K562 (cell line): ENCODE measurements around the gene KCNN4. TPM values are rescaled to one million over a fixed set of nuclear protein-coding genes. Genes with fewer than 3 reads are reported as not detected.

Source experiments
- E2F4 ChIP-seq: sonication (generic); formaldehyde crosslinking; IDR thresholded peaks from 2 replicates; pipeline ENCODE4 v1.8.0; 2022; ENCODE audit warnings: mild to moderate bottlenecking, low read depth, missing genetic modification reagents
- ELF2 ChIP-seq: fragments of 250-450 bp; sonication (Bioruptor Pico); IDR thresholded peaks from 2 replicates; pipeline ENCODE4 v1.5.0; 2021; ENCODE audit warnings: mild to moderate bottlenecking
- KDM2B ChIP-seq: fragments of 250-450 bp; sonication (Bioruptor Pico); IDR thresholded peaks from 2 replicates; pipeline ENCODE4 v1.8.0; 2021; ENCODE audit warnings: mild to moderate bottlenecking, moderate library complexity
- KLF1 ChIP-seq: fragments of 450-650 bp; IDR thresholded peaks from 2 replicates; pipeline ENCODE4 v1.6.1; 2016; ENCODE audit warnings: missing genetic modification characterization, missing compliant biosample characterization
- LCOR ChIP-seq: sonication (generic); formaldehyde crosslinking; IDR thresholded peaks from 2 replicates; pipeline ENCODE4 v1.8.0; 2022; ENCODE audit warnings: mild to moderate bottlenecking, missing genetic modification reagents
- PHB2 ChIP-seq: fragments of 450-650 bp; IDR thresholded peaks from 2 replicates; pipeline ENCODE4 v1.6.1; 2017; ENCODE audit warnings: low read depth
- SRF ChIP-seq, 2 experiments: fragments of 250-450, 450-650 bp in 1 of 2; sonication (Bioruptor Pico) in 1 of 2; sonication (generic) in 1 of 2; formaldehyde crosslinking; IDR thresholded peaks; 2 replicates each; pipeline versions ENCODE4 v1.5.0 to v1.5.1; 2020 to 2022; ENCODE audit warnings: mild to moderate bottlenecking in 1 of 2, missing genetic modification reagents in 1 of 2
- SRSF9 ChIP-seq: fragments of 200-400 bp; formaldehyde crosslinking; IDR thresholded peaks from 2 replicates; pipeline ENCODE4 v1.6.1; 2017; ENCODE audit warnings: low read depth, low read length, borderline replicate concordance
- THRA ChIP-seq: fragments of 450-650 bp; IDR thresholded peaks from 2 replicates; pipeline ENCODE4 v1.6.1; 2017; ENCODE audit warnings: mild to moderate bottlenecking, moderate library complexity
- USF2 ChIP-seq: sonication (generic); formaldehyde crosslinking; IDR thresholded peaks from 2 replicates; pipeline ENCODE4 v1.5.0; 2020; ENCODE audit warnings: missing genetic modification reagents
- ZNF407 ChIP-seq: fragments of 450-650 bp; IDR thresholded peaks from 2 replicates; pipeline ENCODE4 v1.6.1; 2016; ENCODE audit warnings: low read depth
- ZNF76 ChIP-seq: fragments of 250-450 bp; sonication (Bioruptor Pico); IDR thresholded peaks from 2 replicates; pipeline ENCODE4 v1.4.0; 2020; ENCODE audit warnings: mild to moderate bottlenecking, moderate library complexity, borderline replicate concordance
- ZNF77 ChIP-seq: fragments of 250-450 bp; sonication (Bioruptor Pico); IDR thresholded peaks from 2 replicates; pipeline ENCODE4 v1.5.0; 2020
- polyA plus RNA-seq, 8 experiments: library from polyadenylated mRNA; depleted of rRNA in 4 of 8; stranded (reverse) in 5 of 8; unstranded in 3 of 8; fragments of >200 nt; fragmentation: Nextera tagmentation in 2 of 8; fragmentation: Illumina TruSeq in 1 of 8; extraction: Ambion mirVana in 2 of 8; extraction: Trizol in 1 of 8; gene quantifications; 2 replicates each; pipeline versions ENCODE4 v1.2.1 to v1.2.3, GENCODE V29; 2011 to 2014; ENCODE audit warnings: inconsistent platforms in 1 of 8, missing spikeins in 1 of 8
- total RNA-seq, 7 experiments: library from RNA; depleted of rRNA in 6 of 7; stranded (reverse); fragments of >200 nt in 6 of 7; fragmentation: Illumina TruSeq in 2 of 7; extraction: Trizol in 2 of 7; gene quantifications; 2 replicates each; pipeline versions ENCODE4 v1.2.1 to v1.2.3, GENCODE V29; 2011 to 2021; ENCODE audit warnings: low replicate concordance in 1 of 7

KCNN4 gene
- total and polyA plus RNA-seq, 9 of the 15 experiments (the other 6 are each of a cell fraction or from before 2014, with no cell fraction given): 0.53 to 37.7 (median 25.9) TPM

GRCh38 chr19:43767316-43767715, 13.5 kb downstream of the KCNN4 start (continued):
- TF ChIP-seq ZNF407: no peak
- TF ChIP-seq ZNF77 (CRISPR knock-in tag): no peak
- TF ChIP-seq THRA: no peak
- no peak for TF ChIP-seq E2F4 (CRISPR knock-in tag)
- no peak for TF ChIP-seq KLF1 (tag)
- TF ChIP-seq ELF2 (CRISPR knock-in tag): no peak
- TF ChIP-seq ZNF76 (CRISPR knock-in tag): no peak
- TF ChIP-seq SRSF9: no peak
- no peak for TF ChIP-seq USF2 (CRISPR knock-in tag)
- no peak for TF ChIP-seq SRF (CRISPR knock-in tag; IDR thresholded peaks at IDR 0.05)
- no peak for TF ChIP-seq KDM2B
- no peak for TF ChIP-seq PHB2
- no peak for TF ChIP-seq LCOR (CRISPR knock-in tag)
